Jurkat, Clone E6-1 (cell line): ENCODE results near the gene ODAD3. TPM values are rescaled to one million over a fixed set of nuclear protein-coding genes. Genes with fewer than 3 reads are reported as not detected.
"Not testable (repeated sequence)": the region's sequence is repeated elsewhere in the genome, so short reads cannot be mapped to it uniquely, and the experiment has no call there.

Experiments
- DNase-seq: peaks from one replicate; pipeline ENCODE4 v3.0.0-alpha.2; 2011; ENCODE audit warnings: low read depth, low spot score
- H3K4me3 ChIP-seq: 2 replicates; pipeline ENCODE4 v1.5.1; 2011; ENCODE audit warnings: mild to moderate bottlenecking, low read length, control low read depth, moderate library complexity
- polyA plus RNA-seq: library from polyadenylated mRNA; unstranded; fragments of >200 nt; gene quantifications from one replicate; pipeline ENCODE4 v1.2.1, GENCODE V29; 2012; ENCODE audit warnings: missing spikeins; ENCODE audit not compliant: insufficient read length, insufficient read depth

The ODAD3 gene
- polyA plus RNA-seq = 1.8 TPM

DNA sequence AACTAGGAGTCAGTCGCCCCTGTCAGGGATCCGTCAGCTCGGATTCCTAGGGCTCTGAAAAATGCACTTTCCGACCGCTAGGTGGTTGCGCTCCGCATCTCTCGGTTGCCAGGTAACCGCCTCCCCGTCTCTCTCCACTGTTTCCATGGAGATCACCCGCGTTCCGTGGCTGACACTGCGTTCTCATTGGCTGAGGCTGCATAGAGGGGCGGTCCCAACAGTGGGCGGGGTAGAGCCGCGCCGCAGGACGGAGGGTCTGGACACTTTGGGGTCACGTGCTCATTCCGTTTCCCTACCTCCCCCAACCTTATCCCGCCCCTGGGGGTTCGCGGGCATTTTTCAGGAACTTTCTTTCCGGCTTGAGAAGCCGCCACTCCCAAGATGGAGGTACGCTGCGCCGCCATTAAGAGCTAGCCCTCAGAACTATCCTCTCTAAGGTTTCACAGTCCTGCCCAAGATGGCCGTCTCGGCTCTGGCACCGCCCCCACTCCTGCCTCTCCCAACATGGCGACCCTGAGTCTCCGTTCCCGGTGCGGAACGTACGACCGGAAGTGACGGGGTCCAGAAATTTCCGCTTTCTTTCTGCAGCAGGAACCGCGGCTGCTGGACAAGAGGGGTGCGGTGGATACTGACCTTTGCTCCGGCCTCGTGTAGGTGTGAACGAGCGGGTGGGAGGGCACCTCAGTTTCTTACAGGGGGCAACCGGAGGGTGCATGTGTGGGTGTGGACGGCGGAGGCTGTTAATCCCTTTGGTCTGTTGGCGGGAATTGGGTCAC lies at the start of gene ODAD3, which contains the start of gene PRKCSH:
ODAD3 (minus strand) TSS at position 65 of the 776 bp plus-strand sequence. CDS start 105 bp downstream, outside the sequence.
PRKCSH (plus strand) TSS at position 579 of the 776 bp plus-strand sequence. CDS start 483 bp downstream, outside the sequence.
- peak within 1 kb of the TSS; percentile 99 for H3K4me3 ChIP-seq
- peak; percentile 100 for DNase-seq

DNA sequence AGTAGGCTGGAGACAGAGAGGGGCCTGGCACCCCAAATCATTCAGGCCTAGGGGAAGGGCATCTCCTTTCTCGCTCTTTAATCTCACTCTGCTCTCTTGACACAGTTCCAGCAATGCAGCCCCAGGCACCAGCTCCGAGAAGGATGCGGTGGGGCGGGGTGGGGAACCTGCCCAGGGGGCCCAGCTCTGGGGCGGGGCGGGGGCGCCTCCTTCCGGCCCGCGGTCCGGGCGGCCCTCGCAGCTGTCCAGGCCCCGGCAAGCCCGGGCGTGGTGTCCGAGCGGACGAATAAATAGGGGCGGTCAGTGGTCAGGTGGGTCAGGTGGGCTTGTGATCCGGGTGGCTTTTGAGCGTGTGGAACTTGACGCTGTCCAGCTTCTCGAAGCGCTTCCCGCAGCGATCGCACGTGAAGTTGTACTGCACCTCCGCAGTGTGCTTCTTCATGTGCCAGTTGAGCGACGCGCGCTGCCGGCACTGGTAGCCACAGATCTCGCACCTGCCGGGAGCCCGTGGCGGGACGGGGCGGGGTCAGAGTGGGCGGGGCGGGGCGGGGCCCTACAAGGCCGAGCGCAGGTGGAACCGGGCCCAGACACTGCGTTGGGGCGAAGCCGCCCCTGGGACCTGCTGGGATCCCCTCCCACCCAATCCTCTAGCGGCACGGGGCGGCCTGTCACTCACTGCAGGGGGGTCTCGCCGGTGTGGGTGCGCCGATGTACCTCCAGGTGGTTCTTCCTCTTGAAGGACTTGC lies 48.6 kb upstream of the ODAD3 start:
- H3K4me3 ChIP-seq = no peak overlapping the region
- DNase-seq = no peak

- DNase-seq = peak; percentile 87
- peak overlapping the region; percentile 48 for H3K4me3 ChIP-seq
Measured at GRCh38 chr19:11482384-11483050, 47.6 kb upstream of the ODAD3 start.

DNA sequence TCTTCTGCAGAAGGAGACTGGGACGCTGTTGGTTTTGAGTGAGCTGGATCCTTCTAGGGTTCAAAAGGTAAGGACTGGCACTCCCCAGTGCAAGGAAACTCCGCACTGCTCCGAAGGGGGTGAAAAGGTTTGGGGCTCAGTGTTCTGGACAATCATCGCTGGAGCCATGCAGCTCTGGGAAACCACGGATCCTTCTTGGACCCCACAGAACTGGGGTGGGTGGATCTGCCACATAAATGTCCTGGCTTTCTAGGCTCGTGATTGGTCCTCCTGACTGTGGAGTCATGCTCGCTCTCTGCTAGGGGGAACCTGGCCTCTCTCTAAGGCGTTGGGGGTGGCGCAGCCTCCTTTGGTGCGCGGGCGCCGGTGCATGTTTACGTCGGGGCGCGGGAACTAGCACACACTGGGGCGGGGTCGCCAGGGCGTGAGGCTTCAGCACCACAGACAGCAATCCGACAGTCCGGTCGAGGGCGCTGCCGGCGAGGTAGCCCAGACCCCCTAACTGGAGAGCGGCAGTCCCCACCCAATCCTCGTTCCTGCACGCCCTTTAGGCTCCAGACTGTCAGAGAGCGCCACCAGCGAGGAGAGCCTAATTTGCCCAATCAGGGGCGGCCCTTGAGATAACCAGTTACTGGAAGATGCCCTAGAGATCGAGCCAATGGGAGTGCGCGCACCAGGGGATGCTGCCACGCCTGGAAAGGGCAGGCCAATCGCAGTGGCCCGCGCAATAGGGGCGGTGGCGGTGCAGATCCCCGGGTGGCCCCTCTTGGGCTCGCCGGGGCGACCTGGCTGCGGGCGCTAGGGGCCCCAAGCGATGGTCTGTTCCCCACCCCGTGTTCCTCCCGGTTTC lies 46.8 kb upstream of the ODAD3 start:
- peak; percentile 94 for DNase-seq
- peak overlapping the region; percentile 48 for H3K4me3 ChIP-seq

DNA sequence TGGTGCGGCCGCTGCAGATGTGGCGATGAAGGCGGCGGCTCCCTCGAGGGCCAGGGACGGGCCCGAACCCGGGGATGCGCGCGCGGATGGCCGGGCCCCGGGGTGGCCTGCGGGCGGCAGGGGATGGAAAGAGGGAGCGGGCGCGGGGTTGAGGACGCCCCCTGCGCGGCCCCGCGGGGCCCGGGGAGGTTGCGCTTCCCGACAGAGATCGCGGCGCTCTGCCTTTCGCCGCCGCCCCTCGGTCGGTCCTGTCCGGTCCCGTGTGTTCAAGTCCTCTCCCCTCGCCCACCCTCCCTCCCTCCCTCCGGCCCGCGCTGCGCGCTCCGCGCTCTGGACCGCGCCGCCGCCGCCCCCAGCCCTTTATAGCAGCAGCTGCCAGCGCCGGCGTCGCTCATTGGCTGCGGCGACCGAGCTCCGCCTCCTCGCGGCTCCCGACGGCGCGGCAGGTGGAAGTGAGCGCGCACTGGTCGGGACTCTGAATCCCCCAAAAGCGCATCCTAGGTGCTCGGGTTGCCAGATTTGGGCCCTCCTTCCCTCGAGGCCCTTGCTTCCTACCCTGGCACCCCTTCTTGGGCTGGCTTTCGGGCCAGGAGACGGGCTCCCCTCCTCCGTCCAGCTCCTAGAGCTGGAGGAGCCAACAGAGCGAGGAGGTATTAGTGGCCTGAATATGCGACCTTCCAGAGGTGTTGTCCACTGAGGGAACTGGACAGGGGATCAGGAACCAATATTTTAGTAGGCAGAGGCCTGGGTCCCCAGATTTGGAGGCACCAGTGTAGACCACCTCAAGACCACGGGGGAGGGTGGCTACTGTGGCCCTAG lies 46.0 kb upstream of the ODAD3 start, which contains the start of gene ELAVL3:
ELAVL3 (minus strand) TSS at position 332 of the 819 bp plus-strand sequence. CDS start 438 bp downstream, outside the sequence.
- no peak for DNase-seq
- peak within 1 kb of the TSS; percentile 48 for H3K4me3 ChIP-seq

GRCh38 chr19:11479898-11480714 lies 45.2 kb upstream of the ODAD3 start:
- no peak for DNase-seq

DNA sequence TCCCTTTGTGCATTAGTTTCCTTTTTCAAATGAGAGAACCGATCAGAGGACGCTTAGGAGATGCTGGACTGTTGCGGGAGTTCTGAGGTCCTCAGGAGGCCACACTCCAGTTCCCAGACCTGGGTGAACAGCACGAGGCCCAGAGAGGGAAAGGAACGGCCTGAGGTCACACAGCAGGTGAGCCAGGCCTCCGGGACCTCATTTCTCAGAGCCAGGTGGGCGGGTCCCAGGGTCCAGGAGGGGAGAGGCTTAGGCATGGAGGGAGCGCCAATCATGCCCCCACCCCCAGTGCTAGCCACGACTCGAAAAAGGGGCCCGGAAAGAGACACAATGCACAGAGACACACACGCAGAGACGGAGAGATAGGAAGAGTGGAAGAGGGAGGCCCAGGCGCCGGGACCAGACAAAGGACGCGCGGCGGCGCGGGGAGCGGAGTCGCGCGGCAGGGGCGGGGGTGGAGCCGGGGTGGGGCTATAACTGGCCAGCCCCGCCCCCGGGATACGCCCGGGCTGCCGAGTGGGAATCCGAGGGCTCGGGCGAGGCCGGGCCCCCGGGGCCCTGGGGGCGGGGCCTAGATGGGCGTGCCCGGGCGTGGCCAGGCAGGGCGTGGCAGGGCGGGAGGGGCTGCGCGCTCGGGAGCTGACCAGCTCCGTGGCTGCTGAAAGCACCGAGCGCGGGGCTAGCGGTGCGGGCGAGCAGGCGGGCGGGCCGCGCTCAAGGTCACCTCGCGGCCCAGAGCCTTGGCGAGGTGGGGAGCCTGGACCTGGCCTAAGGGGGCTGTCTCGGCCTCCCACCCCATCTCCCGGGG lies 44.4 kb upstream of the ODAD3 start:
- no peak overlapping the region for H3K4me3 ChIP-seq

More at GRCh38 chr19:11479898-11480714, 45.2 kb upstream of the ODAD3 start:
- no peak overlapping the region for H3K4me3 ChIP-seq

GRCh38 chr19:11478167-11479089 lies 43.5 kb upstream of the ODAD3 start:
- DNase-seq = no peak
- H3K4me3 ChIP-seq = no peak overlapping the region

More for the DNA sequence above, 44.4 kb upstream of the ODAD3 start:
- no peak for DNase-seq

- no peak overlapping the region for H3K4me3 ChIP-seq
- no peak for DNase-seq
Measured at GRCh38 chr19:11475861-11476260, 40.9 kb upstream of the ODAD3 start.

DNA sequence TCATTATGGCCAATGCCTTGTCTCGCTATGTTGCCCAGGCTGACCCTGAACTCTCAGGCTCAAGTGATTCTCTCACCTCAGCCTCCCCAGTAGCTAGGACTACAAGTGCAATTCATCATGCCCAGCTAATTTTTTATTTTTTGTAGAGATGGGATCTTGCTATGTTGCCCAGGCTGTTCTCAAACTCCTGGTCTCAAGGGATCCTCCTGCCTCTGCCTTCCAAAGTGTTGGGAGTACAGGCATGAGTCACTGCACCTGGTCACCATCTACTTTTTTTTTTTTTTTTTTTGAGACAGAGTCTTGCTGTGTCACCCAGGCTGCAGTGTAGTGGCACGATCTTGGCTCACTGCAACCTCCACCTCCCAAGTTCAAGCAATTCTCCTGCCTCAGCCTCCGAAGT lies 40.4 kb upstream of the ODAD3 start:
- not testable (repeated sequence) for DNase-seq, H3K4me3 ChIP-seq

DNA sequence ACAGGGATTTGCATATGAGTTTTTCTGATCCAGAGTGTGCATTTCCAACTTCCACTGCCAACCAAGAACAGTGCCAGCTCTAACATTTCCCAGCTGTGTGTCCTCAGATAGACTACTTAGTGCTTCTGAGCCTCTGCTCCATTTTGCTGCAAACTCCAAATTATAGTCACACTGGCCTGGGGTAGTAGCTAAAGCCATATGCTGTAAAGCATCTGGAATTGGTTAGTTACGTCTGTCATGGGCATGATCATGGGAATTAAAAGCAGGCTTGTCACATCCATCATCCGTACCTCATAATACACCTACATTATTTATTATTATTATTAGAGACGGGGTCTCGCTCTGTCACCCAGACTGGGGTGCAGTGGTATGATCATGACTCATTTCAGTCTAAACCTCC lies 38.8 kb upstream of the ODAD3 start:
- no peak for DNase-seq
- H3K4me3 ChIP-seq = no peak overlapping the region

GRCh38 chr19:11468266-11468845 lies 33.4 kb upstream of the ODAD3 start:
- not testable (repeated sequence) for H3K4me3 ChIP-seq, DNase-seq

GRCh38 chr19:11465600-11465999 lies 30.7 kb upstream of the ODAD3 start:
- no peak overlapping the region for H3K4me3 ChIP-seq
- DNase-seq = no peak

DNA sequence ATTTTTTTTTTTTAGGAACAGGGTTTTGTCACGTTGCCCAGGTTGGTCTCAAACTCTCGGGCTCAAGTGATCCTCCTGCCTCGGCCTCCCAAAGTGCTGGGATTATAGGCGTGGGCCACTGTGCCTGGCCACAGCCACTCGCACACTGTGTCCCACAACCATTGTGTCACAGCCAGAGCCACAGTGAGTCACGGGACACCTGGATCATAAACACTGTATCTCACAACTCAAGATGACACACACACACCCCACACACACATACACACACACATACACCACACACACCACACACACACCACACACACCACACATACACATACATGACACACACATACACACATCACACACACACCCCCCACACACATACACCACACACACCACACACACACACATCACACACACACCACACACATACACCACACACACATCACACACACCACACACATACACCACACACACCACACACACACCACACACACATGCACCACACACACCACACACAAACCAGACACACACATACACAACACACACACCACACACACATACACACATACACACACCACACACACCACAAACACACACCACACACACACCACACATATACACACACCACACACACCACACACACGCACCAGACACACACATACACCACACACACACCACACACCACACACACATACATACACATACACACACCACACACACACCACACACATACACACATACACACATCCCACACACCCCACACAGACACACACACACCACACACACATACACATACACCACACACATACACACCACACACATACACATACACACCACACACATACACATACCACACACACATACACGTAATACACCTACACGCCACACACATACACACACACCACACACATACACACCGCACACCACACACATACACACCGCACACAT lies 29.7 kb upstream of the ODAD3 start:
- no peak overlapping the region for H3K4me3 ChIP-seq
- DNase-seq = no peak
